ENCODE results near the gene SPCS3. TPM values are rescaled to one million over a fixed set of nuclear protein-coding genes. Genes with fewer than 3 reads are reported as not detected.
"Not testable (repeated sequence)": the region's sequence is repeated elsewhere in the genome, so short reads cannot be mapped to it uniquely, and the experiment has no call there.

The SPCS3 gene
- total RNA-seq, 3 donors from 2014 or later: 53.1 to 80.2 (median 75.1) TPM

DNA sequence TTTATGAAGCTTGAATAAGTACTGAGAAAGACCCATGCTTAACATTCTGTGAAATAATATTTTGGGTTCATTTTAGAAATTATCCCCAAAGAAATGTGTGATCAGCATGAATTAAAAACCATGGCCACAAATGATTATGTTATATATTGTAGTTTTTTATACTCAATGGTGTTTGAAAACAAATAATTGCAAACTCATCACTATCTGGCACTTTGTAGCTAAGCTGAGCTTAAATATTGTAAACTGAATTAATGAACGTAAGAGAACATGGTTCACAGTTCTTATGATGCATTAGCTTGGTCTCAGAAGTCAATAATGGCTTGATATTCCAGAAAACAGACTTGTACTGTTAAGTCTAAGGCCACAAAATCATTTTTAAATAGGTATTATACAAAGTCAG, 26.1 kb upstream of the SPCS3 start:
- Histone ChIP-seq H3K4me3 (no peak overlapping the region), H3K4me1 (no peaks in the 10 kb centered on the region), H3K27ac (no peak overlapping the region), H3K27me3 (no peaks in the 10 kb centered on the region), H3K36me3 (no peaks in the 10 kb centered on the region), H3K9me3 (no peaks in the 10 kb centered on the region)
- TF ChIP-seq, protein P1, sequence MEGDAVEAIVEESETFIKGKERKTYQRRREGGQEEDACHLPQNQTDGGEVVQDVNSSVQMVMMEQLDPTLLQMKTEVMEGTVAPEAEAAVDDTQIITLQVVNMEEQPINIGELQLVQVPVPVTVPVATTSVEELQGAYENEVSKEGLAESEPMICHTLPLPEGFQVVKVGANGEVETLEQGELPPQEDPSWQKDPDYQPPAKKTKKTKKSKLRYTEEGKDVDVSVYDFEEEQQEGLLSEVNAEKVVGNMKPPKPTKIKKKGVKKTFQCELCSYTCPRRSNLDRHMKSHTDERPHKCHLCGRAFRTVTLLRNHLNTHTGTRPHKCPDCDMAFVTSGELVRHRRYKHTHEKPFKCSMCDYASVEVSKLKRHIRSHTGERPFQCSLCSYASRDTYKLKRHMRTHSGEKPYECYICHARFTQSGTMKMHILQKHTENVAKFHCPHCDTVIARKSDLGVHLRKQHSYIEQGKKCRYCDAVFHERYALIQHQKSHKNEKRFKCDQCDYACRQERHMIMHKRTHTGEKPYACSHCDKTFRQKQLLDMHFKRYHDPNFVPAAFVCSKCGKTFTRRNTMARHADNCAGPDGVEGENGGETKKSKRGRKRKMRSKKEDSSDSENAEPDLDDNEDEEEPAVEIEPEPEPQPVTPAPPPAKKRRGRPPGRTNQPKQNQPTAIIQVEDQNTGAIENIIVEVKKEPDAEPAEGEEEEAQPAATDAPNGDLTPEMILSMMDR (IDR thresholded peaks at IDR 0.05): no peak
- TF ChIP-seq POLR2A (IDR thresholded peaks at IDR 0.05): no peak
- no peak for TF ChIP-seq POLR2AphosphoS5 (IDR thresholded peaks at IDR 0.05)
- no peak for DNase-seq (ENCODE audit: low spot score in 2 of 2)
- intact Hi-C loops (cut with DNase I; ENCODE audit: low total_unique reads): loop anchor here (1.0 kb wide), 1 partner anchor 14 kb away; no protein-coding TSS in a partner anchor

- DNase-seq (ENCODE audit: low spot score in 2 of 2); H3K27ac ChIP-seq; H3K4me3 ChIP-seq; H3K36me3 ChIP-seq; intact Hi-C loops (cut with DNase I; ENCODE audit: low total_unique reads); H3K9me3 ChIP-seq; H3K27me3 ChIP-seq; H3K4me1 ChIP-seq: not testable (repeated sequence)
Observed at GRCh38 chr4:176295907-176296306, 23.9 kb upstream of the SPCS3 start.

DNA sequence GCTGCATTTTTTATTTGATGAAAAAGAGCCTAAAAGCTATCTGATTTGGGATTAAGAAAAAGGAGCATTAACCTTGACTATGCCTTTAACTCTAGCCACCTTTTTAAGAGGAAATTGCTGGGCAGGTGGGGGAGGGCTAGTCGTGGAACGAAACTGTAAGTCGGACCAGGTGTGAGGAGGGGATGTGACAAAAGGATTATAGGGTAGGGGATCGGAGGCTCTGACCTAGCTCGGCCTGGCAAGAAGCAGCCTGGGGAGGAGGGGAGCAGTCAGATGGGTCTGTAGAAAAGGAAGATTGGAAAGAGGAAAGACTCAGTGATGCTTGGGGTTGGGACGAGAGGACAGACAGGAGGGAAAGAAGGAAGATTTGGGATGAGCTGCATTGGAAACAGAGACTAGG, 21.1 kb upstream of the SPCS3 start:
- no peak for DNase-seq (ENCODE audit: low spot score in 2 of 2)
- TF ChIP-seq, protein P1 (IDR thresholded peaks at IDR 0.05): no peak
- TF ChIP-seq POLR2A (IDR thresholded peaks at IDR 0.05) (no peak), POLR2AphosphoS5 (IDR thresholded peaks at IDR 0.05) (no peak)
- H3K9me3 ChIP-seq: no peaks in the 10 kb centered on the region
- H3K4me1 ChIP-seq: no peaks in the 10 kb centered on the region
- no peaks in the 10 kb centered on the region for H3K36me3 ChIP-seq
- H3K27ac ChIP-seq: no peak overlapping the region
- H3K27me3 ChIP-seq: no peaks in the 10 kb centered on the region
- intact Hi-C loops (cut with DNase I; ENCODE audit: low total_unique reads): no loop called here
- no peak overlapping the region for H3K4me3 ChIP-seq

- no peak for DNase-seq (ENCODE audit: low spot score in 2 of 2)
- no peak for TF ChIP-seq POLR2A (IDR thresholded peaks at IDR 0.05)
- no peak for TF ChIP-seq POLR2AphosphoS5 (IDR thresholded peaks at IDR 0.05)
- TF ChIP-seq, protein P1 (IDR thresholded peaks at IDR 0.05): no peak
Observed at GRCh38 chr4:176300036-176300435, 19.7 kb upstream of the SPCS3 start.

GRCh38 chr4:176300565-176300964, 19.2 kb upstream of the SPCS3 start:
- intact Hi-C loops (cut with DNase I; ENCODE audit: low total_unique reads): no loop called here
- Histone ChIP-seq H3K27ac (no peak overlapping the region), H3K4me1 (no peaks in the 10 kb centered on the region), H3K36me3 (no peaks in the 10 kb centered on the region), H3K27me3 (no peaks in the 10 kb centered on the region), H3K4me3 (no peak overlapping the region), H3K9me3 (no peaks in the 10 kb centered on the region)
- TF ChIP-seq, protein P1 (IDR thresholded peaks at IDR 0.05): no peak
- TF ChIP-seq POLR2A (IDR thresholded peaks at IDR 0.05) (no peak), POLR2AphosphoS5 (IDR thresholded peaks at IDR 0.05) (no peak)
- DNase-seq (ENCODE audit: low spot score in 2 of 2): no peak

More at GRCh38 chr4:176300036-176300435, 19.7 kb upstream of the SPCS3 start:
- no peak overlapping the region for H3K4me3 ChIP-seq
- intact Hi-C loops (cut with DNase I; ENCODE audit: low total_unique reads): no loop called here
- no peaks in the 10 kb centered on the region for H3K4me1 ChIP-seq
- H3K27ac ChIP-seq: no peak overlapping the region
- H3K27me3 ChIP-seq: no peaks in the 10 kb centered on the region
- H3K9me3 ChIP-seq: no peaks in the 10 kb centered on the region
- H3K36me3 ChIP-seq: no peaks in the 10 kb centered on the region
